Endometrium (tissue), 2 donors: ENCODE results near the gene PARVA.

Experiments used
- FAIRE-seq: peaks from 2 replicates; lab custom pipeline; 2012; peaks lifted over from hg19 to GRCh38; lab: Jason Lieb, UNC
- donor health status: control.
- donor health status: control.

Gene PARVA

GRCh38 chr11:12403997-12404350, 26.6 kb downstream of the PARVA start:
- FAIRE-seq = no peak

DNA sequence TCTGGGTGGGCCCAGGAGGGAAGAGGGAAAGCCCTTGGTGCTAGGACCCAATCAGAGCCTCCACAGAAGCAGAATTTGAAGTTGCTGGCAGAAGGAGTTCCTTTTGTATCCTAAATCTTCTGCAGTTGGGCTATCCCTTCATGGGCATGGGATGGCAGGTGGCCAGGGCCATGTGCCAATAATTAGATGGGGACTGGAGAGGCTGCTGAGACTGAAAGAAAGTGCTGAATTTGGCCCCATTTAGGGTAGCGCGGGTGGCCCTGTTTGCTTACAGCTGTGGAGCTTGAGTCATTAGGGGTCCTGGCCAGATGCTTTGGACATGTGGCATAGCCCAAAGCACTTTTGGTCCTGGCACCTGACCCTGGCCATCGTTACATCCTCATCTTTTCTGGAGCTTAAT, 27.1 kb downstream of the PARVA start:
- no peak for FAIRE-seq

GRCh38 chr11:12408156-12408770, 30.9 kb downstream of the PARVA start:
- FAIRE-seq = no peak

DNA sequence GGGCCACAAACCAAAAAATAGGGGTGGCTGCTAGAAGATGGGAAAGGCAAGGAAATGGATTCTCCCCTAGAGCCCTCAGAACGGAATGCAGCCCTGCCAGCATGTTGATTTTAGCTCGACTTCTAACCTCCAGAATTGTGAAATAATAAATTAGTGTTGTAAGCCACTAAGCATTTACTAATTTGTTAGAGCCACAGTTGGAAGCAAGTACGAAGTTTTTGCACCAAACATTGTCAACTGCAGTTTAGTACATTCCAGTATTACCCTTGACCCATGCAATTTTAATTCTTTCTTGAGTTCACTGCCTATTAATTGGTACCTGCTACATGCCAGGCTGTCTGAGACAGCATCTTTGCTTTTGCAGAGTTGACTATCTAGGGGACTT, 32.2 kb downstream of the PARVA start:
- no peak for FAIRE-seq

DNA sequence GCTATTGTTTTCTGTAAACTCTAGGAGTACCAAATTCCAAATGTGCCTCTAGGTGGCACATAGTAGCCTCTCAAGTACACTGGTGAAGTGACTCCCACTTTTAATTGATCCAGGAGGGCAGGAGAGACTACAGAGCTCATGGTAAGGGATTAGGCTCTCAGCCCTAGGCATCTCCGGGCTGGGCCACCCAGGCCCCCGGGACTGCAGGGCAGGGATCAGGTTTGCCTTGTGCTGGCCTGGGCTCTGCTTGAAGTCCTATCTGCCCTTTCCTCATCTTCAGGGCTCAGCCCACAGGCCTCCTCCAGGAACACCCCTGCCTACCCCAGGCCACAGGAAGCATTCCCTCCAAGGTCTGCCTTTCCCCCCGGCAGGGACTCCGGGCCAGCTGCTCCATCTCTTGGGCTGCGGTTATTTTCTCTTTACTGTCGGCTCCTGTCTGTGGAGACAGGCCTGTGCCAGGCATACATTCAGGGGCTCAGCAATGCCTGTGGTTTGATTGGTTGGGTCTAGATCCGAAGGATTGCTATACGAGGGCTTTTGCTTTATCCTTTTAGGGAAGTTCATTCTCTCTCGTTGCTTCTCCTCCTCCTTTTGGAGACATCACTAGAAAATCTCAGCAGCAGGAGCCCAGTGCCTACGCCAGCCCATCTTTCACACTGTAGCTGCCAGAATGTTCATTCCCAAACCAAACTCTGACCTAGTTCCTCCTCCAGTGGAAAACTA, 32.8 kb downstream of the PARVA start:
- FAIRE-seq = no peak

DNA sequence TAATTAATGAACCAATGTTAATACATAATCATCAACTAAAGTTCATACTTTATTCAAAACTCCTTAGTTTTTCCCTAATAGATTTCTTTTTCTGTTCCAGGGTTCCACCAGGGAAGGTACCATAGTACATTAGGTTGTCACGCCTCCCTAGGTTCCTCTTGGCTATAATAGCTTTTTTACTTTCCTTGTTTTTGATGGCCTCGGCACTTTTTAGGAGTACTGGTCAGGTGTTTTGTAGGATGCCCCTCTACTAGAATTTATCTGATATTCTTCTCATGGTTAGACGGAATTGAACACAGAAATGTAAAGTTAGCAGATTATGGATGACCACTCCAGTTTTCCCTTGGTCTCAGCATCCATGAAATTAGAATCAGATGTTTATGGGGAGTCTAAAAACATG, 34.0 kb downstream of the PARVA start:
- FAIRE-seq = no peak

DNA sequence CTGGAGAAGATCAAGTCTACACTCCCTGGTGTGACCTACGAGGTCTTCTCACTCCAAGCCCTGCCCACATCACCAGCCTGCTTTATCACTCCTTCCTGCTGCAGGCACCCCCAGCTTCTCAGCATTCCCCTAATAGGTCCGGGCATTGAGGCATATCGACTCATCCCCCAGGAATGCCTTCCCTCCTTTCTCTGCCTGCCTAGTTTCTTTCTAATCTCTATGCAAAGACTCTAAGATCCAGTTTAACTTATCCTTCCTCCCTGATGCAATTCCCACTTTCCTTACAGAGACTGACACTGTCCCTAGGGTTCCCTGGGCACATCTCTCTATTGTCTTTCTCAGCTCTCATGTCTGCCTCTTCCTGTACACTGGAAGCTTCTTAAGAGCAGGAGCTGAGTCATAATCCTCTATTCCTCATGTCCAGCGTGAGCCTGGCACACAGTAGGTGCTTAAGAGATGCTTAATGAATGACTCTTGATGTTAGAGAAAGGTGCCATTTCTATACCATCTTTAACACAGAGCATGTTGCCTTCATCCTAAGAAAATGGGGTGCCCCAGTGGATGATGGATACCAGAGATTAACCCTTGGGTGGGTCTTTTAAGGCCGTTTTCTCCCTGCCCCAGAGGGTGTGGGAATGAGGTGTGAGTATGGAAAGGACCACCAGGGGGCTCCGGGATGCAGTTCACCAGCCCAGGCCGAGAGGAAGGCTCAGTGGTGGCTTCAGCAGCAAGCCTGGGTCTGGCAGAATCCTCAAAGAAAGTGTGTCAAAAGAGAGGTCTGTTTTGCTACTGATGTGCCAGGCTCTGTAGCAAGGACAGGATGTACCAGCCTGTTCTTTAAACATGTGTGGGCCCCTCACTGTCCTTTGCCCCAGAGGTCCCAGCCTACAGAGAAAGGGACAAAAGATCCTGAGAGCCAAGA, 34.7 kb downstream of the PARVA start:
- FAIRE-seq = no peak

DNA sequence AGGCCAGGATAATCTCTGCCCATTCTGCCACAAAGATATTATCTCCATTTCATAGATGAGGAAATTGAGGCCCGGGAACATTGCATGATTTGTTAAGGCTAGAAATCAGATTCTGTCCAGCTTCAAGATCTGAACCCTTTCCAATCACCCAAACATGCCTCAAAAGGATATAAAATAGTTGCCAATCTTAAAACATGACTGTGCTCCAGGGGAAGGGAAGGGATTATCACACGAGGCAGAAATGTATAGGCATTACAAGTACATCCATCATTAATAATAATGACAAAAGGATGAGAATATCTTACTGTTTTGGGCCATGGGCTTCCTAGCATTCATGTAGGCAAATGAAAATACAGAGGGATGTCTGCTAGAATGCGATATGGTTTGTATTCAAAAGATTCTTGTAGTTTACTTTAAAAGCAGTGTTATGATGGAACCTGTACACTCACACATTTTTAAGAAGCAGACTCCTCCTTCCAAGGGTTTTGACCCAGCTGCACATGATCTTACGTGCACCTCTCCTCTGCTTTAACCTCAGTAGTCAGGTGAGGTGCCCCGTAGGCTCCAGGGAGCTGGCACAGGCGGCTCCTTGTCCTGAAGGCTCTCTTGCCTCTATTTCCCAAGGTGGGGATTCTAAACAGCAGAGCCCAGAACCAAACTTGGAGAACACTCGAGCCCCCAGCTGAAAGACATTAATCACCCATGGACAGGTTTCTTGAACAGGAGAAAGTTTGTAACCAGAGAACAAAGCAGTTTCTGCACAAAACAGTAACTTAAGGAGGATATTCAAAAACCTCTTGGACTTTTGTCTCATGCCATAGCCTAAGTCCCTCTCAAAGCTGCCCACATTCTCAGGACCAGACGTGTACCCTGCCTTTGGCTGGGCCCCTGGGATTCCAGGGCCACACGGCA, 36.0 kb downstream of the PARVA start:
- no peak for FAIRE-seq

DNA sequence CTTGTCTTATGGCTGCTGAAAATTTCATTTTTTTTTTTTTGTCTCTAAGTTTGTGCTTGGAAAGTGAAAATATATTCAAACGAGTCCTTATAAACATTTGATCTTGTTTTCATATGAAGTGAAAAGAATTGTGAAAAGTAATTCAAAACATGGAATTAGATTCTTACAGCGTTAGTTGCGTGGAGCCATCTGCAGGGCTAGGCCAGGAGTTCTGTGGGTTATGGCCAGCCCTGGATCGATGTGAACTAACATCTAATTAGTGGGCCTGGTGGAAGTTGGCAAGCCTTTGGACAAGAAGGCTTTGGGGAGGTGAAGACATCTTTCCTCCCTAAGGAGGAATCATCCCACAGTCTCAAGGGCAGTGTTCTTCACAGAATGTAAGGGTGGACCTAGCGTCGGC, 37.2 kb downstream of the PARVA start:
- peak; percentile 15 for FAIRE-seq

DNA sequence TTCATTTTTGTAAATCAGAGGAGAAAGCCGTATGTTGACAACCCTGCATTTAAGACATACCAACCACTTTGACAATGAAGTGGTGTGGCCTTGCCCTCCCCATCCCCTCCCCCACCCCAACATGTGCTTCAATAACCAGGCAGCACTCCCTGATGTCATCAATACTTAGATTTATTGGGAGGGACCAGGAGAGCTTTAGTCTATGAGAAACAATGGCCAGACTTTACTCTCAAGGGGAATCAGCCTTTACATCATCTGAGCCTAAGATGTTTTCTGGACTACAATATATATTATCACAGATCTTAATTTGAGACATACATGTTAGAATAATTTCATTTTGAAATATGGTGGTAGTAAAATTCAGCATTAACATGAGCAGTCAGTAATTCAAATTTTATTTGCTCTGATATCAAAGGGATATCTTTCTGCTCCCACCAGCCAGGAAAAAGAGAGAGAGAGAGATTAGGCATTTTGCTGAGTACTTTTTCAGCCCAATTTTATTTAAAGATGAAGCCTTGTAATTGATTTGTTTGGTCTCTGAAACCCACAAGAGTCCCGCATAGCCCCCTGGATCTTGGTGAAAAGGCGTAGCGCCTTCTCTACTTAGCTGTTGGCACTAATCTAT, 38.1 kb downstream of the PARVA start:
- FAIRE-seq = no peak

GRCh38 chr11:12416552-12416951, 39.2 kb downstream of the PARVA start:
- no peak for FAIRE-seq

DNA sequence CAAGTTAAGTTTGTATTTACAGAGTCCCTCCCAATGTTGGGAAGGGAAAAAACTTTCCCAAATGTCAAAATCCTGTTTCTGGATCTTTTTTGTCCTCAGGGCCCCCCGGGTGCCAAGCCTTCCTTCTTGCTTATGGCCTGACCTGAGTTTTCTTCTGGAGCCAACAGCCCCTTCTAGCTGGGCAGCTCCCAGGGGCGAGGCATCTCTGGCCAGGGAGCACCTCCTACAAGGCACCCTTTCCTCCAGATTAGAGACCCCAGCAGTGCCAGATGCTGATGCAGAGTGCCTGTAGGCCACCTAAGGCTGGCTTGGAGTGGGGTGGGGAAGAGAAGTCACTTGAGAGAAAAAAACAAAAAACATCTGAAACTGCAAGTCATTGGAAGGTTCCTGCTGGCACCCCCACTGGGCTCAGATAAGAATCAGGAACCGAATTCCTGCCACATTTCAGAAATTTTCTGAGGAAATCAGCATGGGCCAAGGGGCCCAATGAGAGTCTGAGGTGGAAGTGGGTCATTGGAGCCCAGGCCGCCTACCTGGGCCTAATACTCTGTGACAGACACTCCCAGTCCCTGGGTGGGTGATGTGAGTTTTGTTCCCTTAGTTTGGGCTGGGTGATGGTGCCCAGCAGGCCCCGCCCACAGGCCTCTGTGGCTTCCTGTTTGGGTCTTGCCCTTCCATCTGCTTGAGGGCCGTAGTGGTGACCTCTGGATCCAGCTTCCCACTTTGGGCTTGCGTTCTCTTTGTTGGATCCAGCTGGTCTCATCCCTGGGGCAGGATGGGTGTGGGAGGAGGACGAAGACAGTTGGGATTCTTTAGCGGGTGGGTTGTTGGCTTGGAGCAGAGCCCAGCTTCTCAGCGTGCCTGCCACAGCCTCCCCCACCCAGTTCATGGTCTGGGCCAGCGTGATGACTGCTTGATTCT, 40.6 kb downstream of the PARVA start:
- no peak for FAIRE-seq

GRCh38 chr11:12420040-12420439, 42.7 kb downstream of the PARVA start:
- FAIRE-seq = no peak

GRCh38 chr11:12420706-12421105, 43.3 kb downstream of the PARVA start:
- no peak for FAIRE-seq

GRCh38 chr11:12421386-12421785, 44.0 kb downstream of the PARVA start:
- FAIRE-seq = no peak

DNA sequence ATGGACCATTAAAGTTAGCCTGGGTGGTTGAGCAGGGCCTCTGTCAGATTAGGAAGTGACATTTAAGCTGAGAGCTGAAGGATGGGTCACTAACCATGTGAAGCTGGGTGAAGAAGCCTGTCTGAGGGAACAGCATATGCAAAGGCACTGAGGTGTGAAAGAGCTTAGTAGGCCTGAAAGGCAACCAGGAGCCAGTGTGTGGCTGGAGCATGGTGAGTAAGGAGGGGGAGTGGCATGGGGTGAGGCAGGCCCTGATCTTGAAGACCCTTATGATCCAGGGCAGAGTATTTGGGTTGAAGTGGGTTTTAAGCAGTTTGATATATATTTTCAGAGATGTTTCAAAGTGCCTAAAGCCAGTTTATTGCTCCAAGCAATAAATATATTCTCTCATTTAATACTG, 48.8 kb downstream of the PARVA start:
- FAIRE-seq = no peak

- no peak for FAIRE-seq
These were observed 51.8 kb downstream of the PARVA start for GRCh38 chr11:12429155-12429554.

GRCh38 chr11:12430351-12430750, 53.0 kb downstream of the PARVA start:
- FAIRE-seq = no peak

GRCh38 chr11:12430954-12431595, 53.7 kb downstream of the PARVA start:
- no peak for FAIRE-seq

DNA sequence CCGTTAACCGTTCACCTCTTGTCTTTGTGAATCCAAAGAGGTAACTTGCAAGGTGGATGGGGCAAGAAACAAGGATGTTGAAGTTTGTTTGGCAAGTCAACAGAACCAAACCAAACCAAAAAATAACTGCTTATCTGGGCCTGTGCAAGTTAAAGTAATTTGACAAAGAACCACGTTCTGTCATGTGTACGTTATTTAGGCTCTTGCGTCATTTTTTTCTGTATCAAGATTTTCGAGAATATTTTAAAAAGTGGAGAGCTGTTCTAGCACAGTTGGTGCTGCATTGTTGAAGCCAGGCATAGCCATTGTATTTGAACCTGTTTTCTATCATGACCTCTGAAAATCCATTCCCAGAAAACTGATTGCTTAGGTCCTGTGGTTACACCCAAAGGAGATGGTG, 55.1 kb downstream of the PARVA start:
- no peak for FAIRE-seq
